ENCODE results near the gene TRAM2. TPM values are rescaled to one million over a fixed set of nuclear protein-coding genes. Genes with fewer than 3 reads are reported as not detected.

TRAM2 gene
- total and polyA plus RNA-seq, 2 of the 8 experiments (the other 6 are each of a cell fraction or from before 2014, with no cell fraction given) = 9.0 to 21.4 TPM

DNA sequence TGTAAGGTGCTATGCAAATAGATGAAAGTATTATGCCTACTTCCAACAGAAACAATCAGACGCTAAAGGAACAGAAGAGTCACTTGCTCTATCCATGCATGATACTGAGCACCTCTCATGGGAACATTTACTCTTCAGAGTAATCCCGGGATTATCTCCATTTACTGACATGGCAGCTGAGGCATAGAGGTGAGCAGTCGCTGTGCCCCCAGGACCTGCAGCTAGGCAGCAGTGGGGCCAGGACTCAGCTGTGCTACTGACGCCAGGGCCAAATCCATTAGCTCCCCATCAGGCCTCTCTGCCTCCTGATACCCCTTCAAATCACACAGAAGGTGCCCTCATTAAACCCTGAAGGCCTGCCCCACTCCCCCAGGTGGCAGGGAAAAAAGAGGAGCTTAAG, 51.9 kb downstream of the TRAM2 start:
- no peak overlapping the region for H2BK5ac ChIP-seq (ENCODE audit: low read depth, low read length)
- no peaks in the 10 kb centered on the region; a peak in 1 of 4 replicates for H3K79me2 ChIP-seq (ENCODE audit: control insufficient read depth in 1 of 2, insufficient read depth in 2 of 2, low read length in 2 of 2)
- no peak overlapping the region for H2BK12ac ChIP-seq (ENCODE audit: low read depth, low read length)
- H3K9ac ChIP-seq (replicated peaks in 1 of 4; ENCODE audit: extremely low read depth in 1 of 4, low read depth in 3 of 4, low read length in 3 of 4) = no peak overlapping the region
- H3K27ac ChIP-seq (ENCODE audit: low read depth, low read length) = no peak overlapping the region
- no peaks in the 10 kb centered on the region for H3K27me3 ChIP-seq (replicated peaks in 1 of 4; ENCODE audit: control insufficient read depth in 3 of 4, extremely low read depth in 1 of 4, insufficient read depth in 3 of 4, low read length in 3 of 4)
- no peak overlapping the region for H3K4ac ChIP-seq (replicated peaks; ENCODE audit: insufficient read length, low read depth, low read length)
- no peak overlapping the region for H3K14ac ChIP-seq (ENCODE audit: insufficient read length)
- no peak overlapping the region for H4K5ac ChIP-seq (ENCODE audit: insufficient read length, low read depth, low read length)
- no peaks in the 10 kb centered on the region for H3K23me2 ChIP-seq (ENCODE audit: low read depth, low read length)
- 86% methylated on average over 4 of the region's 4 CpGs; no CpG with 5 or more reads in 1 of the 2 experiments for WGBS, 2 experiments (ENCODE audit: extremely low coverage in 1 of 2, insufficient coverage in 1 of 2, insufficient read length in 1 of 2, insufficient replicate concordance in 2 of 2, low coverage in 1 of 2, low lambda C conversion rate in 2 of 2, missing lambda C conversion rate in 1 of 2)
- no peak overlapping the region for H3K56ac ChIP-seq (replicated peaks; ENCODE audit: insufficient read length, low read depth, low read length)
- no peak overlapping the region for H2AK5ac ChIP-seq (ENCODE audit: low read depth, low read length)
- CTCF ChIA-PET (ENCODE audit: partially characterized antibody) = interaction anchor here (1.1 to 2.8 kb wide), 5 partner anchors 11 to 73 kb away, joined by 4 to 15 read pairs (median 5); no protein-coding TSS in a partner anchor
- H3K4me1 ChIP-seq (replicated peaks in 1 of 4; ENCODE audit: control insufficient read depth in 3 of 4, insufficient read depth in 4 of 4, low read length in 3 of 4) = peaks cover 0 to 3% (median 2%) of the 10 kb centered on the region in 4 experiments; a peak in 4 of 7 replicates
- POLR2A ChIA-PET (ENCODE audit: partially characterized antibody) = interaction anchor here (1.8 kb wide), 1 partner anchor 9 kb away, joined by 4 read pairs; no protein-coding TSS in a partner anchor
- no peak overlapping the region for H2BK15ac ChIP-seq (ENCODE audit: low read length)
- DNase-seq (ENCODE audit: low read depth in 1 of 2, low spot score in 2 of 2) = no peak
- H2BK120ac ChIP-seq (replicated peaks; ENCODE audit: low read depth, low read length) = no peak overlapping the region
- peaks cover 0 to 3% of the 10 kb centered on the region in 2 experiments for H4K20me1 ChIP-seq (replicated peaks in 1 of 2; ENCODE audit: control insufficient read depth in 1 of 2, insufficient read depth in 2 of 2, low read length in 2 of 2)
- no peak overlapping the region for H2BK20ac ChIP-seq (ENCODE audit: low read length)
- H3K79me1 ChIP-seq (ENCODE audit: low read depth, low read length) = no peaks in the 10 kb centered on the region; the same call in 1 of the 2 replicates
- no peak overlapping the region for H4K8ac ChIP-seq (ENCODE audit: extremely low read depth, insufficient read depth, low read length)
- no peak overlapping the region for H2AFZ ChIP-seq (ENCODE audit: low read length)
- H3K9me3 ChIP-seq (ENCODE audit: insufficient read depth in 2 of 2, low read depth in 1 of 2, low read length in 1 of 2) = no peaks in the 10 kb centered on the region
- no peak for FAIRE-seq
- H3K4me3 ChIP-seq (ENCODE audit: extremely low read depth in 1 of 4, insufficient read depth in 2 of 4, low read depth in 3 of 4, low read length in 4 of 4) = no peak overlapping the region
- H3K36me3 ChIP-seq (ENCODE audit: control insufficient read depth in 2 of 4, insufficient read depth in 4 of 4, low read length in 3 of 4) = no peaks in the 10 kb centered on the region
- H3K18ac ChIP-seq (ENCODE audit: extremely low read depth, low read length) = no peak overlapping the region
- no peak overlapping the region for H3K4me2 ChIP-seq (ENCODE audit: insufficient read depth in 1 of 2, low read depth in 2 of 2, low read length in 2 of 2)
- no peak overlapping the region for H3K23ac ChIP-seq (ENCODE audit: insufficient read length)
- H4K91ac ChIP-seq (replicated peaks; ENCODE audit: insufficient read length, low read length) = no peak overlapping the region
- no peak for TF ChIP-seq RBBP5 (IDR thresholded peaks at IDR 0.05; ENCODE audit: borderline replicate concordance, low read depth, low read length)
- no peak for TF ChIP-seq EZH2 (IDR thresholded peaks at IDR 0.05; ENCODE audit: low read depth, low read length, severe bottlenecking)
- TF ChIP-seq E2F6 (IDR thresholded peaks at IDR 0.05) = no peak
- no peak for TF ChIP-seq SP1 (IDR thresholded peaks at IDR 0.05; ENCODE audit: low read depth, low read length)
- no peak for TF ChIP-seq RFX5 (IDR thresholded peaks at IDR 0.05; ENCODE audit: borderline replicate concordance, low read depth, low read length)
- no peak for TF ChIP-seq POLR2AphosphoS5 (IDR thresholded peaks at IDR 0.05; ENCODE audit: low read depth, low read length)
- TF ChIP-seq USF2 (IDR thresholded peaks at IDR 0.05; ENCODE audit: low read length) = no peak
- TF ChIP-seq KDM5A (IDR thresholded peaks at IDR 0.05; ENCODE audit: low read length) = no peak
- TF ChIP-seq SP4 (IDR thresholded peaks at IDR 0.05; ENCODE audit: low read length) = no peak
- no peak for TF ChIP-seq BACH1 (IDR thresholded peaks at IDR 0.05; ENCODE audit: low read length)
- TF ChIP-seq MAFK (IDR thresholded peaks at IDR 0.05; ENCODE audit: low read depth, low read length) = no peak
- TF ChIP-seq CBX5 (IDR thresholded peaks at IDR 0.05; ENCODE audit: low read depth, low read length) = no peak
- TF ChIP-seq HDAC6 (IDR thresholded peaks at IDR 0.05; ENCODE audit: low read depth, low read length) = no peak
